ENCODE measurements around the gene GRIN2A. TPM values are rescaled to one million over a fixed set of nuclear protein-coding genes. Genes with fewer than 3 reads are reported as not detected.

GRIN2A gene
- total RNA-seq, 1 donor from 2014 or later: 0.56 TPM

GRCh38 chr16:9708972-9709620, 473.1 kb downstream of the GRIN2A start:
- intact Hi-C loops (cut with DNase I): no loop called here

GRCh38 chr16:9706217-9706836, 475.9 kb downstream of the GRIN2A start:
- DNase-seq: no peak
- Histone ChIP-seq H3K27me3 (ENCODE audit: low read depth) (no peaks in the 10 kb centered on the region), H3K27ac (no peak overlapping the region), H3K9me3 (no peaks in the 10 kb centered on the region), H3K36me3 (no peaks in the 10 kb centered on the region), H3K4me3 (no peak overlapping the region), H3K4me1 (no peaks in the 10 kb centered on the region)
- no peak for ATAC-seq
- TF ChIP-seq CTCF (IDR thresholded peaks at IDR 0.05): no peak
- intact Hi-C loops (cut with DNase I): no loop called here

More at GRCh38 chr16:9708972-9709620, 473.1 kb downstream of the GRIN2A start:
- DNase-seq (no peak), ATAC-seq (no peak)
- Histone ChIP-seq H3K4me1 (no peaks in the 10 kb centered on the region), H3K4me3 (no peak overlapping the region), H3K36me3 (no peaks in the 10 kb centered on the region), H3K9me3 (no peaks in the 10 kb centered on the region), H3K27me3 (ENCODE audit: low read depth) (no peaks in the 10 kb centered on the region), H3K27ac (no peak overlapping the region)
- no peak for TF ChIP-seq CTCF (IDR thresholded peaks at IDR 0.05)

GRCh38 chr16:9703731-9704130, 478.5 kb downstream of the GRIN2A start:
- H3K27ac ChIP-seq: no peak overlapping the region
- no peaks in the 10 kb centered on the region for H3K27me3 ChIP-seq (ENCODE audit: low read depth)
- no peak overlapping the region for H3K4me3 ChIP-seq
- no peaks in the 10 kb centered on the region for H3K9me3 ChIP-seq
- TF ChIP-seq CTCF (IDR thresholded peaks at IDR 0.05): no peak
- H3K4me1 ChIP-seq: no peaks in the 10 kb centered on the region
- no peaks in the 10 kb centered on the region for H3K36me3 ChIP-seq
- intact Hi-C loops (cut with DNase I): no loop called here
- no peak for DNase-seq
- ATAC-seq: no peak

Other genes with a start within 250 kb of the GRIN2A start
- 16.0 TPM for gene ATF7IP2, start 203.6 kb upstream of the GRIN2A start, total RNA-seq

Data from lower lobe of right lung (tissue), 2 donors.